CD14-positive monocyte (primary cell): Measurements from ENCODE around the gene RDX. TPM values are rescaled to one million over a fixed set of nuclear protein-coding genes. Genes with fewer than 3 reads are reported as not detected.

ENCODE experiments used
- DNase-seq, 3 donors: peaks; one replicate each; pipeline ENCODE4 v3.0.0-alpha.2; 2011 to 2022
- H2AFZ ChIP-seq: 2 replicates; pipeline ENCODE4 v1.6.0; 2012; ENCODE audit warnings: mild to moderate bottlenecking, low read depth, low read length, inconsistent platforms; ENCODE audit not compliant: insufficient read depth, poor library complexity, severe bottlenecking
- H3K27ac ChIP-seq, 2 donors: 1 replicate in 1 of 2; 2 replicates in 1 of 2; pipeline ENCODE4 v1.5.1; 2012 to 2013; ENCODE audit warnings: low read length in 2 of 2, control low read depth in 1 of 2, inconsistent platforms in 1 of 2, low read depth in 1 of 2, mild to moderate bottlenecking in 1 of 2
- H3K27me3 ChIP-seq, 2 donors: one replicate each; pipeline versions ENCODE4 v1.6.0 to v1.6.1; 2011 to 2013; ENCODE audit warnings: low read length in 2 of 2; ENCODE audit not compliant: control insufficient read depth in 2 of 2, insufficient read depth in 2 of 2
- H3K36me3 ChIP-seq, 2 donors: replicated peaks in 1 of 2; 1 replicate in 1 of 2; 2 replicates in 1 of 2; pipeline versions ENCODE4 v1.5.1 to v1.6.1; 2012 to 2013; ENCODE audit warnings: low read length in 2 of 2, control low read depth in 1 of 2, inconsistent platforms in 1 of 2, mild to moderate bottlenecking in 1 of 2; ENCODE audit not compliant: insufficient read depth in 2 of 2, control insufficient read depth in 1 of 2
- H3K4me1 ChIP-seq, 2 donors: 1 replicate in 1 of 2; 2 replicates in 1 of 2; pipeline versions ENCODE4 v1.5.1 to v1.6.1; 2012 to 2013; ENCODE audit warnings: low read length in 2 of 2, control low read depth in 1 of 2, inconsistent platforms in 1 of 2, mild to moderate bottlenecking in 1 of 2, moderate library complexity in 1 of 2; ENCODE audit not compliant: insufficient read depth in 2 of 2, control insufficient read depth in 1 of 2
- H3K4me2 ChIP-seq: replicated peaks from 2 replicates; pipeline ENCODE3; 2012; ENCODE audit warnings: low read length, moderate library complexity, mild to moderate bottlenecking; ENCODE audit not compliant: poor library complexity, severe bottlenecking; ENCODE audit errors: extremely low read depth
- H3K4me3 ChIP-seq, 3 experiments: fragments of 200-600 bp in 1 of 3; sonication (generic) in 1 of 3; replicated peaks in 1 of 3; 1 replicate in 2 of 3; 2 replicates in 1 of 3; pipeline ENCODE4 v1.5.1; 2011 to 2013; ENCODE audit warnings: low read length in 3 of 3, mild to moderate bottlenecking in 3 of 3, control low read depth in 2 of 3, low read depth in 2 of 3, inconsistent platforms in 1 of 3, moderate library complexity in 1 of 3
- H3K79me2 ChIP-seq: 2 replicates; pipeline ENCODE4 v1.6.0; 2012; ENCODE audit warnings: mild to moderate bottlenecking, control low read depth, inconsistent platforms, low read length, moderate library complexity; ENCODE audit not compliant: insufficient read depth
- H3K9ac ChIP-seq: 2 replicates; pipeline ENCODE4 v1.6.0; 2017; ENCODE audit warnings: low read length, mild to moderate bottlenecking; ENCODE audit not compliant: insufficient read depth, poor library complexity, severe bottlenecking
- H3K9me3 ChIP-seq, 2 donors: replicated peaks in 1 of 2; 1 replicate in 1 of 2; 2 replicates in 1 of 2; pipeline versions ENCODE4 v1.5.1 to v1.6.1; 2012 to 2013; ENCODE audit warnings: low read length in 2 of 2, control low read depth in 1 of 2; ENCODE audit not compliant: control insufficient read depth in 1 of 2, insufficient read depth in 1 of 2
- H4K20me1 ChIP-seq: 2 replicates; pipeline ENCODE4 v1.6.0; 2012; ENCODE audit warnings: mild to moderate bottlenecking, low read length, control low read depth, moderate library complexity; ENCODE audit not compliant: insufficient read depth
- H3K27ac Mint-ChIP-seq, 7 donors: one replicate each; pipeline ENCODE4 v1.8.0; 2020; ENCODE audit warnings: mild to moderate bottlenecking in 7 of 7, mixed read lengths in 7 of 7, moderate library complexity in 6 of 7, inconsistent platforms in 2 of 7
- H3K27me3 Mint-ChIP-seq, 3 donors: one replicate each; pipeline ENCODE4 v1.8.0; 2021 to 2022; ENCODE audit warnings: low read depth in 3 of 3, mild to moderate bottlenecking in 3 of 3, mixed read lengths in 3 of 3, moderate library complexity in 3 of 3, inconsistent platforms in 1 of 3
- H3K36me3 Mint-ChIP-seq, 2 donors: one replicate each; pipeline ENCODE4 v1.8.0; 2020; ENCODE audit warnings: mixed read lengths in 2 of 2, inconsistent platforms in 1 of 2, mild to moderate bottlenecking in 1 of 2
- H3K4me1 Mint-ChIP-seq: one replicate; pipeline ENCODE4 v1.8.0; 2020; ENCODE audit warnings: mild to moderate bottlenecking, mixed read lengths
- H3K4me3 Mint-ChIP-seq, 2 donors: one replicate each; pipeline ENCODE4 v1.8.0; 2020; ENCODE audit warnings: mild to moderate bottlenecking in 2 of 2, mixed read lengths in 2 of 2, moderate library complexity in 1 of 2
- H3K9me3 Mint-ChIP-seq, 7 donors: one replicate each; pipeline ENCODE4 v1.8.0; 2020 to 2022; ENCODE audit warnings: mixed read lengths in 7 of 7, mild to moderate bottlenecking in 6 of 7, moderate library complexity in 6 of 7, inconsistent platforms in 2 of 7
- WGBS: methylation state at CpG from one replicate; pipeline ENCODE4 v1.1.5; 2013; ENCODE audit warnings: missing lambda C conversion rate; ENCODE audit not compliant: insufficient coverage; 5-methylcytosine and 5-hydroxymethylcytosine counted together
- intact Hi-C, 2 donors: fragments of 100-400 bp; cut with micrococcal nuclease; formaldehyde crosslinking; loops; one replicate each; pipeline versions ENCODE4 v1.15.0 to v1.15.1; 2023
- polyA plus RNA-seq, 3 donors: library from polyadenylated mRNA; depleted of rRNA in 1 of 3; unstranded in 2 of 3; stranded (reverse) in 1 of 3; fragments of 300-500 nt in 2 of 3; fragments of >200 nt in 1 of 3; fragmentation: Illumina TruSeq in 2 of 3; gene quantifications; 1 replicate in 2 of 3; 2 replicates in 1 of 3; pipeline ENCODE4 v1.2.3, GENCODE V29; 2012 to 2021
- TF ChIP-seq, protein P1 (sequence below): fragments of 200-600 bp; IDR thresholded peaks from one replicate; pipeline ENCODE4 v1.8.0; 2022; ENCODE audit warnings: antibody characterized with exemption, mild to moderate bottlenecking

The RDX gene
- polyA plus RNA-seq, 3 donors: 11.9 to 22.0 (median 20.9) TPM

- no peaks in the 10 kb centered on the region for H3K27me3 ChIP-seq
- no peak overlapping the region for H3K27ac ChIP-seq
- no peaks in the 10 kb centered on the region for H3K4me1 Mint-ChIP-seq
- H3K4me3 ChIP-seq: no peak overlapping the region
- H3K4me2 ChIP-seq: no peak overlapping the region
- intact Hi-C loops: no loop called here
- no peaks in the 10 kb centered on the region for H3K27me3 Mint-ChIP-seq
- no peaks in the 10 kb centered on the region for H4K20me1 ChIP-seq
- TF ChIP-seq, protein P1, sequence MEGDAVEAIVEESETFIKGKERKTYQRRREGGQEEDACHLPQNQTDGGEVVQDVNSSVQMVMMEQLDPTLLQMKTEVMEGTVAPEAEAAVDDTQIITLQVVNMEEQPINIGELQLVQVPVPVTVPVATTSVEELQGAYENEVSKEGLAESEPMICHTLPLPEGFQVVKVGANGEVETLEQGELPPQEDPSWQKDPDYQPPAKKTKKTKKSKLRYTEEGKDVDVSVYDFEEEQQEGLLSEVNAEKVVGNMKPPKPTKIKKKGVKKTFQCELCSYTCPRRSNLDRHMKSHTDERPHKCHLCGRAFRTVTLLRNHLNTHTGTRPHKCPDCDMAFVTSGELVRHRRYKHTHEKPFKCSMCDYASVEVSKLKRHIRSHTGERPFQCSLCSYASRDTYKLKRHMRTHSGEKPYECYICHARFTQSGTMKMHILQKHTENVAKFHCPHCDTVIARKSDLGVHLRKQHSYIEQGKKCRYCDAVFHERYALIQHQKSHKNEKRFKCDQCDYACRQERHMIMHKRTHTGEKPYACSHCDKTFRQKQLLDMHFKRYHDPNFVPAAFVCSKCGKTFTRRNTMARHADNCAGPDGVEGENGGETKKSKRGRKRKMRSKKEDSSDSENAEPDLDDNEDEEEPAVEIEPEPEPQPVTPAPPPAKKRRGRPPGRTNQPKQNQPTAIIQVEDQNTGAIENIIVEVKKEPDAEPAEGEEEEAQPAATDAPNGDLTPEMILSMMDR: no peak
- H2AFZ ChIP-seq: no peak overlapping the region
- WGBS: 93% methylated on average over 2 of the region's 4 CpGs
- peaks cover 4% of the 10 kb centered on the region for H3K79me2 ChIP-seq
- H3K9ac ChIP-seq: no peak overlapping the region
- H3K36me3 ChIP-seq: no peaks in the 10 kb centered on the region
- no peak overlapping the region for H3K4me3 Mint-ChIP-seq
- no peaks in the 10 kb centered on the region for H3K9me3 Mint-ChIP-seq
- no peaks in the 10 kb centered on the region for H3K4me1 ChIP-seq
- H3K9me3 ChIP-seq: no peaks in the 10 kb centered on the region
- no peak overlapping the region for H3K27ac Mint-ChIP-seq
- peaks cover 0 to 8% of the 10 kb centered on the region in 2 donors for H3K36me3 Mint-ChIP-seq
- no peak for DNase-seq
These were observed 169.5 kb downstream of the RDX start for GRCh38 chr11:110126936-110127335.

GRCh38 chr11:110125632-110126031, 170.8 kb downstream of the RDX start:
- Histone ChIP-seq H3K4me2 (no peak overlapping the region), H3K79me2 (peaks cover 4% of the 10 kb centered on the region), H3K9ac (no peak overlapping the region), H4K20me1 (no peaks in the 10 kb centered on the region), H3K4me3 (no peak overlapping the region), H3K36me3 (no peaks in the 10 kb centered on the region), H3K27me3 (no peaks in the 10 kb centered on the region), H3K9me3 (no peaks in the 10 kb centered on the region), H2AFZ (no peak overlapping the region), H3K27ac (no peak overlapping the region), H3K4me1 (no peaks in the 10 kb centered on the region)
- H3K27me3 Mint-ChIP-seq: no peaks in the 10 kb centered on the region
- H3K4me1 Mint-ChIP-seq: no peaks in the 10 kb centered on the region
- TF ChIP-seq, protein P1: no peak
- intact Hi-C loops: no loop called here
- no peak overlapping the region for H3K4me3 Mint-ChIP-seq
- H3K36me3 Mint-ChIP-seq: peaks cover 0 to 7% of the 10 kb centered on the region in 2 donors
- H3K9me3 Mint-ChIP-seq: no peaks in the 10 kb centered on the region
- peak overlapping the region in 3 of 7 donors; percentile 35 to 76 (median 42) for H3K27ac Mint-ChIP-seq
- 100% methylated on average over 3 of the region's 4 CpGs for WGBS
- DNase-seq: no peak

Other genes with a start within 250 kb of the RDX start
- 1 to 10 TPM in 1 of 3 donors, under 1 TPM in 2; 0.47 to 2.6 (median 0.73) TPM for gene ZC3H12C, start 203.2 kb downstream of the RDX start, polyA plus RNA-seq
- 10 to 100 TPM in 2 of 3 donors, 1 to 10 TPM in 1; 3.9 to 20.2 (median 12.8) TPM for gene FDX1, start 133.3 kb upstream of the RDX start, polyA plus RNA-seq